H1 (cell line): ENCODE results near the gene DGKA. TPM values are rescaled to one million over a fixed set of nuclear protein-coding genes. Genes with fewer than 3 reads are reported as not detected.

Experiments used
- CTCF ChIA-PET: fragments of 300-600 bp; sonication (Branson Sonifier 250); formaldehyde crosslinking; loops from one replicate; lab custom pipeline; 2021; ENCODE audit not compliant: partially characterized antibody; lab: Charles Lee
- POLR2A ChIA-PET: fragments of 300-600 bp; sonication (Branson Sonifier 250); formaldehyde crosslinking; loops from one replicate; lab custom pipeline; 2021; ENCODE audit warnings: inconsistent platforms; ENCODE audit not compliant: partially characterized antibody; lab: Charles Lee
- DNase-seq, 2 experiments: peaks; one replicate each; pipeline versions ENCODE4 v3.0.0 to v3.0.0-alpha.2; 2010 to 2022; ENCODE audit warnings: low spot score in 2 of 2, low read depth in 1 of 2, mixed read lengths in 1 of 2
- FAIRE-seq: peaks from 2 replicates; lab custom pipeline; 2011; peaks lifted over from hg19 to GRCh38; lab: Jason Lieb, UNC
- H2AFZ ChIP-seq: 2 replicates; pipeline ENCODE4 v1.8.1; 2012; ENCODE audit warnings: low read length, inconsistent platforms
- H2AK5ac ChIP-seq: 2 replicates; pipeline ENCODE4 v1.6.1; 2013; ENCODE audit warnings: low read depth, low read length
- H2BK120ac ChIP-seq: replicated peaks from 2 replicates; pipeline ENCODE3; 2013; ENCODE audit warnings: low read depth, low read length, inconsistent platforms
- H2BK12ac ChIP-seq: 2 replicates; pipeline ENCODE4 v1.6.1; 2013; ENCODE audit warnings: low read depth, low read length
- H2BK15ac ChIP-seq: 2 replicates; pipeline ENCODE4 v1.6.1; 2013; ENCODE audit warnings: low read length
- H2BK20ac ChIP-seq: 2 replicates; pipeline ENCODE4 v1.6.1; 2013; ENCODE audit warnings: low read length
- H2BK5ac ChIP-seq: 2 replicates; pipeline ENCODE4 v1.6.1; 2013; ENCODE audit warnings: low read depth, low read length
- H3K14ac ChIP-seq: 2 replicates; pipeline ENCODE4 v1.6.1; 2013; ENCODE audit warnings: inconsistent platforms; ENCODE audit not compliant: insufficient read length
- H3K18ac ChIP-seq: 2 replicates; pipeline ENCODE4 v1.6.1; 2013; ENCODE audit warnings: low read length; ENCODE audit errors: extremely low read depth
- H3K23ac ChIP-seq: 2 replicates; pipeline ENCODE4 v1.6.1; 2013; ENCODE audit warnings: inconsistent platforms; ENCODE audit not compliant: insufficient read length
- H3K23me2 ChIP-seq: 2 replicates; pipeline ENCODE4 v1.6.1; 2013; ENCODE audit warnings: low read depth, low read length
- H3K27ac ChIP-seq: 2 replicates; pipeline ENCODE4 v1.6.1; 2011; ENCODE audit warnings: low read depth, low read length, inconsistent platforms
- H3K27me3 ChIP-seq, 4 experiments: replicated peaks in 1 of 4; 1 replicate in 1 of 4; 2 replicates in 3 of 4; pipeline versions ENCODE4 v1.6.1 to v1.8.1; 2011 to 2013; ENCODE audit warnings: low read length in 3 of 4, mild to moderate bottlenecking in 3 of 4, inconsistent platforms in 2 of 4, mixed read lengths in 2 of 4, moderate library complexity in 1 of 4; ENCODE audit not compliant: control insufficient read depth in 3 of 4, insufficient read depth in 3 of 4; ENCODE audit errors: extremely low read depth in 1 of 4
- H3K36me3 ChIP-seq, 4 experiments: 2 replicates each; pipeline versions ENCODE4 v1.6.1 to v1.8.1; 2011 to 2013; ENCODE audit warnings: mild to moderate bottlenecking in 4 of 4, low read length in 3 of 4, moderate library complexity in 2 of 4, control low read depth in 1 of 4, inconsistent platforms in 1 of 4; ENCODE audit not compliant: insufficient read depth in 4 of 4, control insufficient read depth in 2 of 4
- H3K4ac ChIP-seq: replicated peaks from 2 replicates; pipeline ENCODE3; 2013; ENCODE audit warnings: low read length, low read depth, mixed read lengths, inconsistent platforms; ENCODE audit not compliant: insufficient read length
- H3K4me1 ChIP-seq, 4 experiments: replicated peaks in 1 of 4; 1 replicate in 1 of 4; 2 replicates in 3 of 4; pipeline versions ENCODE4 v1.6.1 to v1.8.1; 2011 to 2013; ENCODE audit warnings: low read length in 3 of 4, inconsistent platforms in 2 of 4, mixed read lengths in 1 of 4; ENCODE audit not compliant: insufficient read depth in 4 of 4, control insufficient read depth in 3 of 4
- H3K4me2 ChIP-seq, 2 experiments: 2 replicates each; pipeline versions ENCODE4 v1.6.1 to v1.8.1; 2011 to 2013; ENCODE audit warnings: low read depth in 2 of 2, low read length in 2 of 2, control low read depth in 1 of 2, inconsistent platforms in 1 of 2, mild to moderate bottlenecking in 1 of 2; ENCODE audit not compliant: insufficient read depth in 1 of 2
- H3K4me3 ChIP-seq, 4 experiments: fragments of 200-600, 300-600 bp in 1 of 4; sonication (generic), shearing (Covaris generic), sonication (Bioruptor Twin) in 1 of 4; 2 replicates each; pipeline versions ENCODE4 v1.5.1 to v1.8.1; 2011 to 2016; ENCODE audit warnings: low read length in 4 of 4, low read depth in 3 of 4, control low read depth in 2 of 4, inconsistent platforms in 2 of 4, mild to moderate bottlenecking in 2 of 4, mixed read lengths in 1 of 4, moderate library complexity in 1 of 4; ENCODE audit not compliant: insufficient read depth in 2 of 4; ENCODE audit errors: extremely low read depth in 1 of 4
- H3K56ac ChIP-seq: replicated peaks from 2 replicates; pipeline ENCODE3; 2013; ENCODE audit warnings: low read depth, mild to moderate bottlenecking, mixed read lengths, low read length, inconsistent platforms; ENCODE audit not compliant: insufficient read length
- H3K79me1 ChIP-seq: 2 replicates; pipeline ENCODE4 v1.6.1; 2013; ENCODE audit warnings: low read depth, low read length, control low read depth
- H3K79me2 ChIP-seq, 2 experiments: 2 replicates each; pipeline versions ENCODE4 v1.6.1 to v1.8.1; 2012 to 2013; ENCODE audit warnings: low read length in 2 of 2, mild to moderate bottlenecking in 2 of 2, inconsistent platforms in 1 of 2; ENCODE audit not compliant: insufficient read depth in 2 of 2, control insufficient read depth in 1 of 2
- H3K9ac ChIP-seq, 4 experiments: replicated peaks in 1 of 4; 1 replicate in 1 of 4; 2 replicates in 3 of 4; pipeline versions ENCODE4 v1.6.1 to v1.8.1; 2011 to 2013; ENCODE audit warnings: low read depth in 3 of 4, low read length in 3 of 4, control low read depth in 2 of 4, mild to moderate bottlenecking in 2 of 4, moderate library complexity in 2 of 4, inconsistent platforms in 1 of 4; ENCODE audit errors: extremely low read depth in 1 of 4
- H3K9me3 ChIP-seq, 2 experiments: 2 replicates each; pipeline versions ENCODE4 v1.6.1 to v1.8.1; 2012 to 2013; ENCODE audit warnings: mild to moderate bottlenecking in 2 of 2, moderate library complexity in 2 of 2, control low read depth in 1 of 2, inconsistent platforms in 1 of 2, low read depth in 1 of 2, low read length in 1 of 2, mixed read lengths in 1 of 2; ENCODE audit not compliant: insufficient read depth in 2 of 2
- H4K20me1 ChIP-seq, 2 experiments: replicated peaks in 1 of 2; 2 replicates each; pipeline versions ENCODE3 to v1.8.1; 2011 to 2013; ENCODE audit warnings: inconsistent platforms in 2 of 2, low read length in 2 of 2, mild to moderate bottlenecking in 1 of 2; ENCODE audit not compliant: insufficient read depth in 2 of 2, control insufficient read depth in 1 of 2
- H4K5ac ChIP-seq: 2 replicates; pipeline ENCODE4 v1.6.1; 2013; ENCODE audit warnings: low read length, low read depth, mixed read lengths, inconsistent platforms; ENCODE audit not compliant: insufficient read length
- H4K8ac ChIP-seq: 2 replicates; pipeline ENCODE4 v1.8.0; 2013; ENCODE audit warnings: mild to moderate bottlenecking, moderate library complexity, low read length, inconsistent platforms; ENCODE audit not compliant: insufficient read depth; ENCODE audit errors: extremely low read depth
- H4K91ac ChIP-seq: replicated peaks from 2 replicates; pipeline ENCODE3; 2013; ENCODE audit warnings: low read length, mixed read lengths, inconsistent platforms; ENCODE audit not compliant: insufficient read length
- ATF2 ChIP-seq: IDR thresholded peaks from 2 replicates; pipeline ENCODE4 v1.6.1; 2012; ENCODE audit warnings: low read length, inconsistent platforms
- CREB1 ChIP-seq: IDR thresholded peaks from 2 replicates; pipeline ENCODE4 v1.6.1; 2012; ENCODE audit warnings: inconsistent platforms
- JUND ChIP-seq: IDR thresholded peaks from 2 replicates; pipeline ENCODE4 v1.6.1; 2011; ENCODE audit warnings: mild to moderate bottlenecking, improper control_type of control experiment, low read length
- KDM5A ChIP-seq: fragments of 200-600 bp; IDR thresholded peaks from 2 replicates; pipeline ENCODE4 v1.7.1; 2012; ENCODE audit warnings: mild to moderate bottlenecking, low read length, inconsistent platforms, mixed read lengths
- POU5F1 ChIP-seq: IDR thresholded peaks from 2 replicates; pipeline ENCODE4 v1.6.1; 2011; ENCODE audit warnings: low read depth, mild to moderate bottlenecking, low read length, moderate library complexity
- SP1 ChIP-seq: IDR thresholded peaks from 2 replicates; pipeline ENCODE4 v1.6.1; 2011; ENCODE audit warnings: low read depth, low read length
- SUZ12 ChIP-seq: fragments of 200-600 bp; sonication (generic); IDR thresholded peaks from 2 replicates; pipeline ENCODE4 v1.6.1; 2012; ENCODE audit warnings: mild to moderate bottlenecking, inconsistent platforms, low read length, moderate library complexity, mixed read lengths
- WGBS, 2 experiments: shearing (Covaris generic) in 1 of 2; methylation state at CpG; one replicate each; pipeline versions ENCODE4 v1.1.6 to v1.1.7; 2013 to 2015; ENCODE audit warnings: low lambda C conversion rate in 2 of 2, mixed read lengths in 2 of 2, inconsistent platforms in 1 of 2, low coverage in 1 of 2, missing lambda C conversion rate in 1 of 2; ENCODE audit not compliant: insufficient replicate concordance in 2 of 2, insufficient coverage in 1 of 2, insufficient read length in 1 of 2; ENCODE audit errors: extremely low coverage in 1 of 2, missing lambda C conversion rate in 1 of 2; 5-methylcytosine and 5-hydroxymethylcytosine counted together
- polyA plus RNA-seq, 7 experiments: library from polyadenylated mRNA; depleted of rRNA in 3 of 7; stranded (reverse) in 5 of 7; unstranded in 2 of 7; fragments of >200 nt in 5 of 7; fragments of 200-250 nt in 2 of 7; gene quantifications; 1 replicate in 5 of 7; 2 replicates in 1 of 7; 4 replicates in 1 of 7; pipeline versions ENCODE4 v1.2.1 to v1.2.3, GENCODE V29; 2011 to 2013; ENCODE audit warnings: missing spikeins in 2 of 7, mixed read lengths in 2 of 7
- total RNA-seq: library from RNA; stranded (reverse); fragmentation: NEBNext Ultra II Directional; extraction: Animal tissue kit (Norgen Biotek cat#: 25700); gene quantifications from 2 replicates; pipeline ENCODE4 v1.2.1, GENCODE V29; 2021
- TF ChIP-seq, protein P1 (sequence below): IDR thresholded peaks from 2 replicates; pipeline ENCODE4 v1.6.1; 2012; ENCODE audit warnings: inconsistent platforms

Gene DGKA
- total and polyA plus RNA-seq, 2 of the 8 experiments (the other 6 are each of a cell fraction or from before 2014, with no cell fraction given) = 15.9 to 18.0 TPM

DNA sequence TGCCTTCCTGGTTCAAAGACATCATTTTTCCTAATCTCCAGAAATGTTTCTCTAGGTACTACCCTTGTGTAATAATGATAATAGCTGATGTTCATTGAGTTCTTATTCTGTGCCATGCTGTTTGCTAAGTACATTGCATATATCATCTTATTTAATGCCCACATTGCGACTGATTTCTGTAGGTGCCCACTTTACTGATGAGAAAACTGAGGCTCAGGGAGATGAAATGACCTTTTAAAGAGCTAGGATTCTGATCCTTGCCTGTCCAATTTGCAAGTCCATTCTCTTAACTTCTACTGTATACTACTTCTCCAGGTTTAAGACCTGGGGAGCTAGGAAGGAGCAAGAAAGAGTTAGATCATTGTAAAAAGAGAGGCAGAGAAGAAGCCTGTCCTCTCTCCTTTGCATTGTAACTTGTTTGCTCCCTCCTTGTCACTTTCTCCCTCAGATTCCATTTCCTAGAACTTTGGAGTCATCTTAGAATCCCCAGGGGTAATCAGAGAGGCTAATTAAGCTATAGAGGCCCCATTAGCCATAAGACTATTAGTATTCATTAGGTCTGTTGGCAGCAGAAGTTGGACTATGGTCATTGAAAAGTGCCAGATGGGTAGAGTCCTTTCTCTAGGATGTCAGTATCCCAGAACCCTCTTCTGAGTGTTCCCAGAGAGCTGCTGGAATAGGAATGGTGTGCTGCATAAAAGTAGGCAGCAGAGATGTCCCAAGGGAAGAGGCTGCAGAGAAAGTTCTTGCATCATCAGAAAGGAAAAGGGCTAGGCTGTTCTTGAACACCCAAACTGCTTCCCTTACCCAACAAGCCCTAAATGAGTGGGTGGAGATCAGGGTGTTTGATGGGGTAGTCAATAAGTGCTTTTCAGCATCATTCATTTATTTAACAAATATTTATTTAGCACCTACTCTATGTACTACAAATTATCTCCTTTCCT is 3.1 kb downstream of the DGKA start:
- Histone ChIP-seq H3K79me2 (no peaks in the 10 kb centered on the region), H3K9me3 (no peaks in the 10 kb centered on the region), H3K4me1 (peaks cover 4 to 18% (median 11%) of the 10 kb centered on the region in 4 experiments; a peak in 6 of 7 replicates), H3K56ac (no peak overlapping the region), H2AFZ (no peak overlapping the region), H4K91ac (no peak overlapping the region), H3K79me1 (no peaks in the 10 kb centered on the region), H3K18ac (no peak overlapping the region), H2BK20ac (no peak overlapping the region), H3K27ac (no peak overlapping the region), H3K23me2 (peaks cover 13% of the 10 kb centered on the region), H3K4ac (no peak overlapping the region), H3K9ac (no peak overlapping the region), H3K27me3 (peaks cover 0 to 21% (median 14%) of the 10 kb centered on the region in 4 experiments; a peak in 6 of 7 replicates), H2BK12ac (no peak overlapping the region), H3K14ac (no peak overlapping the region), H3K23ac (no peak overlapping the region), H2BK5ac (no peak overlapping the region), H2BK15ac (no peak overlapping the region), H2AK5ac (no peak overlapping the region), H3K36me3 (no peaks in the 10 kb centered on the region), H3K4me2 (no peak overlapping the region; a peak in 1 of 4 replicates), H4K8ac (no peak overlapping the region), H2BK120ac (no peak overlapping the region), H4K20me1 (no peaks in the 10 kb centered on the region), H3K4me3 (no peak overlapping the region), H4K5ac (no peak overlapping the region)
- CTCF ChIA-PET = interaction anchor here (0.5 to 3.8 kb wide), 13 partner anchors 7 to 1801 kb away, joined by 3 to 15 read pairs (median 4); no protein-coding TSS in a partner anchor
- POLR2A ChIA-PET = interaction anchor here (0.6 to 2.2 kb wide), 9 partner anchors 8 to 192 kb away, joined by 3 to 7 read pairs (median 3); partner anchors contain the start of gene ERBB3
- WGBS, 2 experiments = 88% methylated on average over 1 of the region's 1 CpG; no CpG with 5 or more reads in 1 of the 2 experiments
- FAIRE-seq = no peak
- no peak for DNase-seq
- no peak for TF ChIP-seq KDM5A
- TF ChIP-seq POU5F1 = no peak
- TF ChIP-seq JUND = no peak
- TF ChIP-seq SP1 = no peak
- TF ChIP-seq, protein P1, sequence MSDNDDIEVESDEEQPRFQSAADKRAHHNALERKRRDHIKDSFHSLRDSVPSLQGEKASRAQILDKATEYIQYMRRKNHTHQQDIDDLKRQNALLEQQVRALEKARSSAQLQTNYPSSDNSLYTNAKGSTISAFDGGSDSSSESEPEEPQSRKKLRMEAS = no peak
- TF ChIP-seq SUZ12 = no peak
- no peak for TF ChIP-seq ATF2
- no peak for TF ChIP-seq CREB1
